ENCODE measurements around the gene TNFSF9. TPM values are rescaled to one million over a fixed set of nuclear protein-coding genes. Genes with fewer than 3 reads are reported as not detected.

Gene TNFSF9
- total and polyA plus RNA-seq, 2 of the 8 experiments (the other 6 are each of a cell fraction or from before 2014, with no cell fraction given) = 1.7 to 4.4 TPM

GRCh38 chr19:6500837-6501739 is 29.7 kb upstream of the TNFSF9 start (continued):
- TF ChIP-seq, protein P1, sequence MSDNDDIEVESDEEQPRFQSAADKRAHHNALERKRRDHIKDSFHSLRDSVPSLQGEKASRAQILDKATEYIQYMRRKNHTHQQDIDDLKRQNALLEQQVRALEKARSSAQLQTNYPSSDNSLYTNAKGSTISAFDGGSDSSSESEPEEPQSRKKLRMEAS (IDR thresholded peaks at IDR 0.05) = no peak
- no peak for TF ChIP-seq TBP (IDR thresholded peaks at IDR 0.05; ENCODE audit: low read depth, low read length)

Data from H1 (cell line).